H1 (cell line): ENCODE results near the gene YTHDC2. TPM values are rescaled to one million over a fixed set of nuclear protein-coding genes. Genes with fewer than 3 reads are reported as not detected.

Experiments used
- CTCF ChIA-PET: fragments of 300-600 bp; sonication (Branson Sonifier 250); formaldehyde crosslinking; loops from one replicate; lab custom pipeline; 2021; ENCODE audit not compliant: partially characterized antibody; lab: Charles Lee
- POLR2A ChIA-PET: fragments of 300-600 bp; sonication (Branson Sonifier 250); formaldehyde crosslinking; loops from one replicate; lab custom pipeline; 2021; ENCODE audit warnings: inconsistent platforms; ENCODE audit not compliant: partially characterized antibody; lab: Charles Lee
- DNase-seq, 2 experiments: peaks; one replicate each; pipeline versions ENCODE4 v3.0.0 to v3.0.0-alpha.2; 2010 to 2022; ENCODE audit warnings: low spot score in 2 of 2, low read depth in 1 of 2, mixed read lengths in 1 of 2
- FAIRE-seq: peaks from 2 replicates; lab custom pipeline; 2011; peaks lifted over from hg19 to GRCh38; lab: Jason Lieb, UNC
- H2AFZ ChIP-seq: 2 replicates; pipeline ENCODE4 v1.8.1; 2012; ENCODE audit warnings: low read length, inconsistent platforms
- H2AK5ac ChIP-seq: 2 replicates; pipeline ENCODE4 v1.6.1; 2013; ENCODE audit warnings: low read depth, low read length
- H2BK120ac ChIP-seq: replicated peaks from 2 replicates; pipeline ENCODE3; 2013; ENCODE audit warnings: low read depth, low read length, inconsistent platforms
- H2BK12ac ChIP-seq: 2 replicates; pipeline ENCODE4 v1.6.1; 2013; ENCODE audit warnings: low read depth, low read length
- H2BK15ac ChIP-seq: 2 replicates; pipeline ENCODE4 v1.6.1; 2013; ENCODE audit warnings: low read length
- H2BK20ac ChIP-seq: 2 replicates; pipeline ENCODE4 v1.6.1; 2013; ENCODE audit warnings: low read length
- H2BK5ac ChIP-seq: 2 replicates; pipeline ENCODE4 v1.6.1; 2013; ENCODE audit warnings: low read depth, low read length
- H3K14ac ChIP-seq: 2 replicates; pipeline ENCODE4 v1.6.1; 2013; ENCODE audit warnings: inconsistent platforms; ENCODE audit not compliant: insufficient read length
- H3K18ac ChIP-seq: 2 replicates; pipeline ENCODE4 v1.6.1; 2013; ENCODE audit warnings: low read length; ENCODE audit errors: extremely low read depth
- H3K23ac ChIP-seq: 2 replicates; pipeline ENCODE4 v1.6.1; 2013; ENCODE audit warnings: inconsistent platforms; ENCODE audit not compliant: insufficient read length
- H3K23me2 ChIP-seq: 2 replicates; pipeline ENCODE4 v1.6.1; 2013; ENCODE audit warnings: low read depth, low read length
- H3K27ac ChIP-seq: 2 replicates; pipeline ENCODE4 v1.6.1; 2011; ENCODE audit warnings: low read depth, low read length, inconsistent platforms
- H3K27me3 ChIP-seq, 4 experiments: replicated peaks in 1 of 4; 1 replicate in 1 of 4; 2 replicates in 3 of 4; pipeline versions ENCODE4 v1.6.1 to v1.8.1; 2011 to 2013; ENCODE audit warnings: low read length in 3 of 4, mild to moderate bottlenecking in 3 of 4, inconsistent platforms in 2 of 4, mixed read lengths in 2 of 4, moderate library complexity in 1 of 4; ENCODE audit not compliant: control insufficient read depth in 3 of 4, insufficient read depth in 3 of 4; ENCODE audit errors: extremely low read depth in 1 of 4
- H3K36me3 ChIP-seq, 4 experiments: 2 replicates each; pipeline versions ENCODE4 v1.6.1 to v1.8.1; 2011 to 2013; ENCODE audit warnings: mild to moderate bottlenecking in 4 of 4, low read length in 3 of 4, moderate library complexity in 2 of 4, control low read depth in 1 of 4, inconsistent platforms in 1 of 4; ENCODE audit not compliant: insufficient read depth in 4 of 4, control insufficient read depth in 2 of 4
- H3K4ac ChIP-seq: replicated peaks from 2 replicates; pipeline ENCODE3; 2013; ENCODE audit warnings: low read length, low read depth, mixed read lengths, inconsistent platforms; ENCODE audit not compliant: insufficient read length
- H3K4me1 ChIP-seq, 4 experiments: replicated peaks in 1 of 4; 1 replicate in 1 of 4; 2 replicates in 3 of 4; pipeline versions ENCODE4 v1.6.1 to v1.8.1; 2011 to 2013; ENCODE audit warnings: low read length in 3 of 4, inconsistent platforms in 2 of 4, mixed read lengths in 1 of 4; ENCODE audit not compliant: insufficient read depth in 4 of 4, control insufficient read depth in 3 of 4
- H3K4me2 ChIP-seq, 2 experiments: 2 replicates each; pipeline versions ENCODE4 v1.6.1 to v1.8.1; 2011 to 2013; ENCODE audit warnings: low read depth in 2 of 2, low read length in 2 of 2, control low read depth in 1 of 2, inconsistent platforms in 1 of 2, mild to moderate bottlenecking in 1 of 2; ENCODE audit not compliant: insufficient read depth in 1 of 2
- H3K4me3 ChIP-seq, 4 experiments: fragments of 200-600, 300-600 bp in 1 of 4; sonication (generic), shearing (Covaris generic), sonication (Bioruptor Twin) in 1 of 4; 2 replicates each; pipeline versions ENCODE4 v1.5.1 to v1.8.1; 2011 to 2016; ENCODE audit warnings: low read length in 4 of 4, low read depth in 3 of 4, control low read depth in 2 of 4, inconsistent platforms in 2 of 4, mild to moderate bottlenecking in 2 of 4, mixed read lengths in 1 of 4, moderate library complexity in 1 of 4; ENCODE audit not compliant: insufficient read depth in 2 of 4; ENCODE audit errors: extremely low read depth in 1 of 4
- H3K56ac ChIP-seq: replicated peaks from 2 replicates; pipeline ENCODE3; 2013; ENCODE audit warnings: low read depth, mild to moderate bottlenecking, mixed read lengths, low read length, inconsistent platforms; ENCODE audit not compliant: insufficient read length
- H3K79me1 ChIP-seq: 2 replicates; pipeline ENCODE4 v1.6.1; 2013; ENCODE audit warnings: low read depth, low read length, control low read depth
- H3K79me2 ChIP-seq, 2 experiments: 2 replicates each; pipeline versions ENCODE4 v1.6.1 to v1.8.1; 2012 to 2013; ENCODE audit warnings: low read length in 2 of 2, mild to moderate bottlenecking in 2 of 2, inconsistent platforms in 1 of 2; ENCODE audit not compliant: insufficient read depth in 2 of 2, control insufficient read depth in 1 of 2
- H3K9ac ChIP-seq, 4 experiments: replicated peaks in 1 of 4; 1 replicate in 1 of 4; 2 replicates in 3 of 4; pipeline versions ENCODE4 v1.6.1 to v1.8.1; 2011 to 2013; ENCODE audit warnings: low read depth in 3 of 4, low read length in 3 of 4, control low read depth in 2 of 4, mild to moderate bottlenecking in 2 of 4, moderate library complexity in 2 of 4, inconsistent platforms in 1 of 4; ENCODE audit errors: extremely low read depth in 1 of 4
- H3K9me3 ChIP-seq, 2 experiments: 2 replicates each; pipeline versions ENCODE4 v1.6.1 to v1.8.1; 2012 to 2013; ENCODE audit warnings: mild to moderate bottlenecking in 2 of 2, moderate library complexity in 2 of 2, control low read depth in 1 of 2, inconsistent platforms in 1 of 2, low read depth in 1 of 2, low read length in 1 of 2, mixed read lengths in 1 of 2; ENCODE audit not compliant: insufficient read depth in 2 of 2
- H4K20me1 ChIP-seq, 2 experiments: replicated peaks in 1 of 2; 2 replicates each; pipeline versions ENCODE3 to v1.8.1; 2011 to 2013; ENCODE audit warnings: inconsistent platforms in 2 of 2, low read length in 2 of 2, mild to moderate bottlenecking in 1 of 2; ENCODE audit not compliant: insufficient read depth in 2 of 2, control insufficient read depth in 1 of 2
- H4K5ac ChIP-seq: 2 replicates; pipeline ENCODE4 v1.6.1; 2013; ENCODE audit warnings: low read length, low read depth, mixed read lengths, inconsistent platforms; ENCODE audit not compliant: insufficient read length
- H4K8ac ChIP-seq: 2 replicates; pipeline ENCODE4 v1.8.0; 2013; ENCODE audit warnings: mild to moderate bottlenecking, moderate library complexity, low read length, inconsistent platforms; ENCODE audit not compliant: insufficient read depth; ENCODE audit errors: extremely low read depth
- H4K91ac ChIP-seq: replicated peaks from 2 replicates; pipeline ENCODE3; 2013; ENCODE audit warnings: low read length, mixed read lengths, inconsistent platforms; ENCODE audit not compliant: insufficient read length
- ATF2 ChIP-seq: IDR thresholded peaks from 2 replicates; pipeline ENCODE4 v1.6.1; 2012; ENCODE audit warnings: low read length, inconsistent platforms
- JUND ChIP-seq: IDR thresholded peaks from 2 replicates; pipeline ENCODE4 v1.6.1; 2011; ENCODE audit warnings: mild to moderate bottlenecking, improper control_type of control experiment, low read length
- KDM1A ChIP-seq: fragments of 200-600, 300-600 bp; sonication (generic); IDR thresholded peaks from 2 replicates; pipeline ENCODE4 v1.7.1; 2016; ENCODE audit warnings: mild to moderate bottlenecking, low read length, borderline replicate concordance
- KDM4A ChIP-seq: IDR thresholded peaks from one replicate; pipeline ENCODE4 v1.7.1; 2012; ENCODE audit warnings: low read depth, mild to moderate bottlenecking, moderate library complexity, low read length, inconsistent platforms; ENCODE audit not compliant: severe bottlenecking
- POU5F1 ChIP-seq: IDR thresholded peaks from 2 replicates; pipeline ENCODE4 v1.6.1; 2011; ENCODE audit warnings: low read depth, mild to moderate bottlenecking, low read length, moderate library complexity
- SAP30 ChIP-seq: fragments of 300-600 bp; sonication (generic); IDR thresholded peaks from 2 replicates; pipeline ENCODE4 v1.7.1; 2012; ENCODE audit warnings: low read length, moderate library complexity, mild to moderate bottlenecking, inconsistent platforms; ENCODE audit not compliant: insufficient read depth, insufficient replicate concordance
- SP1 ChIP-seq: IDR thresholded peaks from 2 replicates; pipeline ENCODE4 v1.6.1; 2011; ENCODE audit warnings: low read depth, low read length
- TAF7 ChIP-seq: optimal IDR thresholded peaks from 2 replicates; pipeline ENCODE3; 2011; ENCODE audit warnings: low read depth, mild to moderate bottlenecking, inconsistent platforms, low read length, moderate library complexity, borderline replicate concordance
- WGBS, 2 experiments: shearing (Covaris generic) in 1 of 2; methylation state at CpG; one replicate each; pipeline versions ENCODE4 v1.1.6 to v1.1.7; 2013 to 2015; ENCODE audit warnings: low lambda C conversion rate in 2 of 2, mixed read lengths in 2 of 2, inconsistent platforms in 1 of 2, low coverage in 1 of 2, missing lambda C conversion rate in 1 of 2; ENCODE audit not compliant: insufficient replicate concordance in 2 of 2, insufficient coverage in 1 of 2, insufficient read length in 1 of 2; ENCODE audit errors: extremely low coverage in 1 of 2, missing lambda C conversion rate in 1 of 2; 5-methylcytosine and 5-hydroxymethylcytosine counted together
- polyA plus RNA-seq, 7 experiments: library from polyadenylated mRNA; depleted of rRNA in 3 of 7; stranded (reverse) in 5 of 7; unstranded in 2 of 7; fragments of >200 nt in 5 of 7; fragments of 200-250 nt in 2 of 7; gene quantifications; 1 replicate in 5 of 7; 2 replicates in 1 of 7; 4 replicates in 1 of 7; pipeline versions ENCODE4 v1.2.1 to v1.2.3, GENCODE V29; 2011 to 2013; ENCODE audit warnings: missing spikeins in 2 of 7, mixed read lengths in 2 of 7
- total RNA-seq: library from RNA; stranded (reverse); fragmentation: NEBNext Ultra II Directional; extraction: Animal tissue kit (Norgen Biotek cat#: 25700); gene quantifications from 2 replicates; pipeline ENCODE4 v1.2.1, GENCODE V29; 2021

The YTHDC2 gene
- total and polyA plus RNA-seq, 2 of the 8 experiments (the other 6 are each of a cell fraction or from before 2014, with no cell fraction given): 4.3 to 20.1 TPM

DNA sequence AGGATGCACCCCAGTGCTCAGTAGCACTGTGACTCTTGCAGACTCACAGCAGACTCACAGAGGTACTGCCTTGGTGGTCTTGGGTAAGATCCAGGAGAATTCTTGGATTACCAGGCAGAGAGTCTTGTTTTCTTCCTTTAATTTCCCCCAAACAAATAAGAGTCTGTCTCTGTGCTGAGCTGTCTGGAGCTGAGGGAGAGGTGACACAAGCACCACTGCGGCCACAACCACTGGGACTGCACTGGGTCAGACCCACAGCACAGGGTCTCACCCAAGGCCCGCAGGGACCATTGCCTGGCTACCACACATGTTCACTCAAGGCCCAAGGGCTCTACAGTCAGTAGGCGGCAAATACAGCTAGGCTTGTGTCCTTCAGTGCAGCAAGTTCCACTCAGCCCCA lies 11.4 kb upstream of the YTHDC2 start:
- CTCF ChIA-PET: interaction anchor here (0.6 to 2.9 kb wide), 9 partner anchors 9 to 507 kb away, joined by 3 to 14 read pairs (median 4); partner anchors contain the start of gene YTHDC2
- no peaks in the 10 kb centered on the region for H4K20me1 ChIP-seq
- no peak overlapping the region for H4K91ac ChIP-seq
- H4K5ac ChIP-seq: no peak overlapping the region
- peak overlapping the region; percentile 53; the same call in 1 of the 2 replicates for H4K8ac ChIP-seq
- no peak overlapping the region for H2BK12ac ChIP-seq
- H3K9ac ChIP-seq: no peak overlapping the region
- POLR2A ChIA-PET: no interaction called here
- no peak overlapping the region for H3K18ac ChIP-seq
- H3K36me3 ChIP-seq: no peaks in the 10 kb centered on the region
- H3K79me1 ChIP-seq: no peaks in the 10 kb centered on the region
- no peak overlapping the region for H3K14ac ChIP-seq
- no peak overlapping the region for H2BK15ac ChIP-seq
- H3K4me1 ChIP-seq: no peaks in the 10 kb centered on the region
- no peaks in the 10 kb centered on the region for H3K9me3 ChIP-seq
- DNase-seq: no peak
- FAIRE-seq: no peak
- no peak overlapping the region for H2AK5ac ChIP-seq
- no peak overlapping the region for H3K56ac ChIP-seq
- H3K23me2 ChIP-seq: no peaks in the 10 kb centered on the region
- H3K79me2 ChIP-seq: no peaks in the 10 kb centered on the region
- H3K4ac ChIP-seq: no peak overlapping the region
- no peak overlapping the region for H3K4me3 ChIP-seq
- H3K27me3 ChIP-seq: no peaks in the 10 kb centered on the region
- no peak overlapping the region for H2BK120ac ChIP-seq
- no peak overlapping the region for H3K23ac ChIP-seq
- no peak overlapping the region for H2AFZ ChIP-seq
- no peak overlapping the region for H2BK5ac ChIP-seq
- no peak overlapping the region for H3K27ac ChIP-seq
- no peak overlapping the region for H2BK20ac ChIP-seq
- no peak overlapping the region for H3K4me2 ChIP-seq
- 79% methylated on average over 3 of the region's 3 CpGs; no CpG with 5 or more reads in 1 of the 2 experiments for WGBS, 2 experiments
- TF ChIP-seq SAP30 (no peak), KDM1A (no peak), ATF2 (no peak), TAF7 (no peak), KDM4A (no peak), JUND (no peak), POU5F1 (no peak), SP1 (no peak)
